ENCODE results near the gene KCNF1. TPM values are rescaled to one million over a fixed set of nuclear protein-coding genes. Genes with fewer than 3 reads are reported as not detected.

KCNF1 gene
- total and polyA plus RNA-seq, 2 of the 8 experiments (the other 6 are each of a cell fraction or from before 2014, with no cell fraction given) = 0.48 to 1.5 TPM

DNA sequence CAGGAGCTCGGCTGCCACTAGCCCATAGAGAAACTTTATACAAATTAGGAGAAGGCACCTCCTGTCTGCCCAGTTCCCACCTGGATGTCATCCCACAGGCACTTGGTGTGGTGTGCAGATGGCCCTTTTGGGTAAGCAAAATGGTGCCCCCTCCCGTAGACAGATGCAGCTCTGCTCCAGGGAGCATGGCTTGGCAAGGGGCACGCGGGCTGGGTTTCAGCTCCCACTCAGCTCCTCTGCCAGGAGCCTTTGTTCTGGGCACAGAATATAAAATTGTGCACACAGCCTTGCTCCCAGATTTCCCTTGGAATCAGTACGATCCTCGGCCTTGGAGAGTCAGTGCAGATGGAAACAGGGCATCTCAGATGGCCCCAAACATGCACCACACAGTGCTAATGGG lies 20.3 kb upstream of the KCNF1 start:
- Histone ChIP-seq H3K36me3 (ENCODE audit: control insufficient read depth in 2 of 4, insufficient read depth in 4 of 4, low read length in 3 of 4) (no peaks in the 10 kb centered on the region), H3K14ac (ENCODE audit: insufficient read length) (no peak overlapping the region), H2BK20ac (ENCODE audit: low read length) (no peak overlapping the region), H2AFZ (ENCODE audit: low read length) (no peak overlapping the region), H4K20me1 (replicated peaks in 1 of 2; ENCODE audit: control insufficient read depth in 1 of 2, insufficient read depth in 2 of 2, low read length in 2 of 2) (no peaks in the 10 kb centered on the region), H3K27me3 (replicated peaks in 1 of 4; ENCODE audit: control insufficient read depth in 3 of 4, extremely low read depth in 1 of 4, insufficient read depth in 3 of 4, low read length in 3 of 4) (peaks cover 0 to 2% (median 0%) of the 10 kb centered on the region in 4 experiments; a peak in 1 of 7 replicates), H3K56ac (replicated peaks; ENCODE audit: insufficient read length, low read depth, low read length) (no peak overlapping the region), H3K9ac (replicated peaks in 1 of 4; ENCODE audit: extremely low read depth in 1 of 4, low read depth in 3 of 4, low read length in 3 of 4) (no peak overlapping the region), H3K9me3 (ENCODE audit: insufficient read depth in 2 of 2, low read depth in 1 of 2, low read length in 1 of 2) (no peaks in the 10 kb centered on the region), H3K79me2 (ENCODE audit: control insufficient read depth in 1 of 2, insufficient read depth in 2 of 2, low read length in 2 of 2) (no peaks in the 10 kb centered on the region), H3K18ac (ENCODE audit: extremely low read depth, low read length) (no peak overlapping the region), H3K4ac (replicated peaks; ENCODE audit: insufficient read length, low read depth, low read length) (no peak overlapping the region), H2AK5ac (ENCODE audit: low read depth, low read length) (no peak overlapping the region), H3K4me2 (ENCODE audit: insufficient read depth in 1 of 2, low read depth in 2 of 2, low read length in 2 of 2) (no peak overlapping the region), H4K8ac (ENCODE audit: extremely low read depth, insufficient read depth, low read length) (no peak overlapping the region), H2BK15ac (ENCODE audit: low read length) (no peak overlapping the region), H3K4me1 (replicated peaks in 1 of 4; ENCODE audit: control insufficient read depth in 3 of 4, insufficient read depth in 4 of 4, low read length in 3 of 4) (peaks cover 0 to 5% (median under 1%) of the 10 kb centered on the region in 4 experiments; a peak in 3 of 7 replicates), H4K5ac (ENCODE audit: insufficient read length, low read depth, low read length) (no peak overlapping the region), H4K91ac (replicated peaks; ENCODE audit: insufficient read length, low read length) (no peak overlapping the region), H2BK120ac (replicated peaks; ENCODE audit: low read depth, low read length) (no peak overlapping the region), H3K4me3 (ENCODE audit: extremely low read depth in 1 of 4, insufficient read depth in 2 of 4, low read depth in 3 of 4, low read length in 4 of 4) (no peak overlapping the region), H3K23me2 (ENCODE audit: low read depth, low read length) (peaks cover 4% of the 10 kb centered on the region; the same call in 1 of the 2 replicates), H2BK12ac (ENCODE audit: low read depth, low read length) (no peak overlapping the region), H2BK5ac (ENCODE audit: low read depth, low read length) (no peak overlapping the region), H3K79me1 (ENCODE audit: low read depth, low read length) (no peaks in the 10 kb centered on the region), H3K27ac (ENCODE audit: low read depth, low read length) (no peak overlapping the region), H3K23ac (ENCODE audit: insufficient read length) (no peak overlapping the region)
- no peak for DNase-seq (ENCODE audit: low read depth in 1 of 2, low spot score in 2 of 2)
- 93% methylated on average over 6 of the region's 6 CpGs; no CpG with 5 or more reads in 1 of the 2 experiments for WGBS, 2 experiments (ENCODE audit: extremely low coverage in 1 of 2, insufficient coverage in 1 of 2, insufficient read length in 1 of 2, insufficient replicate concordance in 2 of 2, low coverage in 1 of 2, low lambda C conversion rate in 2 of 2, missing lambda C conversion rate in 1 of 2)
- CTCF ChIA-PET (ENCODE audit: partially characterized antibody) = interaction anchor here (0.6 to 3.0 kb wide), 7 partner anchors 11 to 58 kb away, joined by 3 to 12 read pairs (median 6); no protein-coding TSS in a partner anchor
- POLR2A ChIA-PET (ENCODE audit: partially characterized antibody) = interaction anchor here (0.8 to 1.6 kb wide), 2 partner anchors 8 to 10 kb away, joined by 3 read pairs; no protein-coding TSS in a partner anchor
- no peak for FAIRE-seq
- no peak for TF ChIP-seq ASH2L (IDR thresholded peaks at IDR 0.05; ENCODE audit: low read length)
- TF ChIP-seq RFX5 (IDR thresholded peaks at IDR 0.05; ENCODE audit: borderline replicate concordance, low read depth, low read length) = no peak
- no peak for TF ChIP-seq GABPA (IDR thresholded peaks at IDR 0.05; ENCODE audit: borderline replicate concordance, insufficient read depth, low read length)
- TF ChIP-seq SP4 (IDR thresholded peaks at IDR 0.05; ENCODE audit: low read length) = no peak
- TF ChIP-seq, protein P1, sequence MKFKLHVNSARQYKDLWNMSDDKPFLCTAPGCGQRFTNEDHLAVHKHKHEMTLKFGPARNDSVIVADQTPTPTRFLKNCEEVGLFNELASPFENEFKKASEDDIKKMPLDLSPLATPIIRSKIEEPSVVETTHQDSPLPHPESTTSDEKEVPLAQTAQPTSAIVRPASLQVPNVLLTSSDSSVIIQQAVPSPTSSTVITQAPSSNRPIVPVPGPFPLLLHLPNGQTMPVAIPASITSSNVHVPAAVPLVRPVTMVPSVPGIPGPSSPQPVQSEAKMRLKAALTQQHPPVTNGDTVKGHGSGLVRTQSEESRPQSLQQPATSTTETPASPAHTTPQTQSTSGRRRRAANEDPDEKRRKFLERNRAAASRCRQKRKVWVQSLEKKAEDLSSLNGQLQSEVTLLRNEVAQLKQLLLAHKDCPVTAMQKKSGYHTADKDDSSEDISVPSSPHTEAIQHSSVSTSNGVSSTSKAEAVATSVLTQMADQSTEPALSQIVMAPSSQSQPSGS (IDR thresholded peaks at IDR 0.05; ENCODE audit: low read length) = no peak
- no peak for TF ChIP-seq RXRA (IDR thresholded peaks at IDR 0.05; ENCODE audit: insufficient read depth, low read depth, low read length)
- TF ChIP-seq YY1 (IDR thresholded peaks at IDR 0.05; ENCODE audit: low read depth, low read length) = no peak
- no peak for TF ChIP-seq FOSL1 (IDR thresholded peaks at IDR 0.05; ENCODE audit: insufficient read depth, low read depth, low read length)
- TF ChIP-seq POLR2AphosphoS5 (IDR thresholded peaks at IDR 0.05; ENCODE audit: low read depth, low read length) = no peak
- TF ChIP-seq SIN3A (conservative IDR thresholded peaks at IDR 0.05 in 1 of 2, IDR thresholded peaks at IDR 0.05 in 1 of 2; ENCODE audit: low read depth in 1 of 2, low read length in 2 of 2) = no peak
- no peak for TF ChIP-seq KDM4A (IDR thresholded peaks at IDR 0.05; ENCODE audit: low read depth, low read length, severe bottlenecking)
- no peak for TF ChIP-seq CBX8 (IDR thresholded peaks at IDR 0.05; ENCODE audit: borderline replicate concordance, low read depth, low read length)
- no peak for TF ChIP-seq TBP (IDR thresholded peaks at IDR 0.05; ENCODE audit: low read depth, low read length)
